Right lobe of liver (tissue), 6 donors: ENCODE measurements around the gene KRIT1. TPM values are rescaled to one million over a fixed set of nuclear protein-coding genes. Genes with fewer than 3 reads are reported as not detected.

Source experiments
- ATAC-seq, 4 donors: fragments of 200-7000 bp; cut with Tn5 transposase; one replicate each; pipeline ENCODE4 v1.9.1; 2020; ENCODE audit warnings: mild to moderate bottlenecking in 4 of 4, moderate library complexity in 4 of 4
- DNase-seq, 3 donors: peaks; one replicate each; pipeline ENCODE4 v3.0.0-alpha.2; 2020
- H3K27ac ChIP-seq, 3 donors: fragments of 200-600 bp; one replicate each; pipeline ENCODE4 v1.8.0; 2022
- H3K27me3 ChIP-seq, 2 donors: fragments of 200-600 bp; one replicate each; pipeline ENCODE4 v1.8.0; 2022
- H3K36me3 ChIP-seq, 4 donors: fragments of 200-600 bp; sonication (generic) in 1 of 4; one replicate each; pipeline versions ENCODE4 v1.5.1 to v1.8.0; 2017 to 2022; ENCODE audit warnings: control low read depth in 1 of 4
- H3K4me1 ChIP-seq, 4 donors: fragments of 200-600 bp; sonication (generic) in 1 of 4; one replicate each; pipeline versions ENCODE4 v1.5.1 to v1.8.0; 2017 to 2022; ENCODE audit warnings: control low read depth in 1 of 4
- H3K4me3 ChIP-seq, 3 donors: fragments of 200-600 bp; one replicate each; pipeline ENCODE4 v1.8.0; 2022
- H3K9me3 ChIP-seq, 4 donors: fragments of 200-600 bp; sonication (generic) in 1 of 4; one replicate each; pipeline versions ENCODE4 v1.5.1 to v1.8.0; 2017 to 2022; ENCODE audit warnings: control low read depth in 1 of 4
- POLR2A ChIP-seq: fragments of 450-650 bp; IDR thresholded peaks from one replicate; pipeline ENCODE4 v1.6.1; 2017; ENCODE audit warnings: antibody characterized with exemption, mild to moderate bottlenecking
- WGBS: methylation state at CpG from one replicate; pipeline ENCODE4 v1.1.6; 2018; ENCODE audit warnings: low coverage, low lambda C conversion rate; ENCODE audit not compliant: insufficient coverage; ENCODE audit errors: missing lambda C conversion rate; 5-methylcytosine and 5-hydroxymethylcytosine counted together
- intact Hi-C, 2 donors: fragments of 100-400 bp; cut with DNase I; formaldehyde crosslinking; loops; one replicate each; pipeline versions ENCODE4 v1.11.2 to v1.14.1; 2022
- microRNA-seq, 2 donors: library from miRNA; unstranded; fragments of <30 nt; microRNA quantifications; one replicate each; pipeline ENCODE4, GENCODE V29; 2019 to 2020
- small RNA-seq, 2 experiments: library from RNA; depleted of rRNA; stranded (forward); fragments of <200 nt; gene quantifications; one replicate each; pipeline ENCODE3, GENCODE V24; 2016
- total RNA-seq, 6 experiments: library from RNA; depleted of rRNA in 2 of 6; stranded (reverse); fragments of >200 nt in 2 of 6; fragmentation: NEBNext Ultra II Directional in 3 of 6; extraction: Animal tissue kit (Norgen Biotek cat#: 25700) in 3 of 6; gene quantifications; one replicate each; pipeline versions ENCODE4 v1.1.0 to v1.2.4, GENCODE V29; 2016 to 2023
- TF ChIP-seq, protein P1 (sequence below), 4 donors: fragments of 200-600 bp in 3 of 4; fragments of 450-650 bp in 1 of 4; IDR thresholded peaks; one replicate each; pipeline versions ENCODE4 v1.5.1 to v1.8.0; 2016 to 2022; ENCODE audit warnings: antibody characterized with exemption in 4 of 4, mild to moderate bottlenecking in 2 of 4
- donor health status: DM: no; HTN: yes; CAD: no.
- donor health status: DM: no; HTN: no; CAD: no.
- donor health status: DM: no; HTN: no; CAD: no.
- donor health status: DM: no; HTN: yes; CAD: no.
- donor health status: DM: no; HTN: yes; CAD: no.

KRIT1 gene
- total RNA-seq, 6 experiments from 2014 or later, result 15.9 to 32.3 (median 22.6) TPM

GRCh38 chr7:92156990-92157389, 88.7 kb downstream of the KRIT1 start:
- Histone ChIP-seq H3K36me3 (no peaks in the 10 kb centered on the region), H3K27ac (no peak overlapping the region), H3K4me3 (no peak overlapping the region), H3K27me3 (no peaks in the 10 kb centered on the region), H3K9me3 (no peaks in the 10 kb centered on the region), H3K4me1 (no peaks in the 10 kb centered on the region)
- ATAC-seq (no peak), DNase-seq (no peak)
- intact Hi-C loops, result no loop called here
- no peak for TF ChIP-seq POLR2A
- TF ChIP-seq, protein P1, sequence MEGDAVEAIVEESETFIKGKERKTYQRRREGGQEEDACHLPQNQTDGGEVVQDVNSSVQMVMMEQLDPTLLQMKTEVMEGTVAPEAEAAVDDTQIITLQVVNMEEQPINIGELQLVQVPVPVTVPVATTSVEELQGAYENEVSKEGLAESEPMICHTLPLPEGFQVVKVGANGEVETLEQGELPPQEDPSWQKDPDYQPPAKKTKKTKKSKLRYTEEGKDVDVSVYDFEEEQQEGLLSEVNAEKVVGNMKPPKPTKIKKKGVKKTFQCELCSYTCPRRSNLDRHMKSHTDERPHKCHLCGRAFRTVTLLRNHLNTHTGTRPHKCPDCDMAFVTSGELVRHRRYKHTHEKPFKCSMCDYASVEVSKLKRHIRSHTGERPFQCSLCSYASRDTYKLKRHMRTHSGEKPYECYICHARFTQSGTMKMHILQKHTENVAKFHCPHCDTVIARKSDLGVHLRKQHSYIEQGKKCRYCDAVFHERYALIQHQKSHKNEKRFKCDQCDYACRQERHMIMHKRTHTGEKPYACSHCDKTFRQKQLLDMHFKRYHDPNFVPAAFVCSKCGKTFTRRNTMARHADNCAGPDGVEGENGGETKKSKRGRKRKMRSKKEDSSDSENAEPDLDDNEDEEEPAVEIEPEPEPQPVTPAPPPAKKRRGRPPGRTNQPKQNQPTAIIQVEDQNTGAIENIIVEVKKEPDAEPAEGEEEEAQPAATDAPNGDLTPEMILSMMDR (IDR thresholded peaks at IDR 0.05), result no peak

- no peak overlapping the region for H3K27ac ChIP-seq
- 71% methylated on average over 1 of the region's 1 CpG for WGBS
- intact Hi-C loops, result no loop called here
- H3K27me3 ChIP-seq, result no peaks in the 10 kb centered on the region
- no peaks in the 10 kb centered on the region for H3K9me3 ChIP-seq
- ATAC-seq, result no peak
- no peaks in the 10 kb centered on the region for H3K36me3 ChIP-seq
- DNase-seq, result no peak
- H3K4me1 ChIP-seq, result no peaks in the 10 kb centered on the region
- no peak for TF ChIP-seq POLR2A
- TF ChIP-seq, protein P1 (IDR thresholded peaks at IDR 0.05), result no peak
- no peak overlapping the region for H3K4me3 ChIP-seq
Measured at GRCh38 chr7:92155108-92155739, 90.5 kb downstream of the KRIT1 start.

GRCh38 chr7:92150450-92151017, 95.2 kb downstream of the KRIT1 start:
- intact Hi-C loops, result no loop called here
- ATAC-seq, result no peak
- Histone ChIP-seq H3K4me3 (no peak overlapping the region), H3K4me1 (no peaks in the 10 kb centered on the region), H3K27ac (no peak overlapping the region), H3K36me3 (no peaks in the 10 kb centered on the region), H3K27me3 (no peaks in the 10 kb centered on the region), H3K9me3 (no peaks in the 10 kb centered on the region)
- 86% methylated on average over 1 of the region's 1 CpG for WGBS
- DNase-seq, result no peak
- TF ChIP-seq, protein P1 (IDR thresholded peaks at IDR 0.05), result no peak
- TF ChIP-seq POLR2A, result no peak

GRCh38 chr7:92149736-92150239, 95.9 kb downstream of the KRIT1 start:
- no peak for DNase-seq
- Histone ChIP-seq H3K36me3 (no peaks in the 10 kb centered on the region), H3K27ac (no peak overlapping the region), H3K9me3 (no peaks in the 10 kb centered on the region), H3K4me1 (no peaks in the 10 kb centered on the region), H3K4me3 (no peak overlapping the region), H3K27me3 (no peaks in the 10 kb centered on the region)
- intact Hi-C loops, result no loop called here
- WGBS, result 92% methylated on average over 5 of the region's 5 CpGs
- ATAC-seq, result no peak
- TF ChIP-seq, protein P1 (IDR thresholded peaks at IDR 0.05), result no peak
- no peak for TF ChIP-seq POLR2A

Small RNA genes lying within 50 kb of the gene (microRNA-seq; reads per million reads assigned to microRNA genes)
- gene MIR1285-1, result 0 reads per million in 2 donors

Small RNA genes lying within 50 kb of the gene (small RNA-seq; reads per million reads assigned to genes)
- gene MIR1285-1 (0 reads per million in 2 experiments), gene RF00019 (0 reads per million in 2 experiments)

Other genes with a start within 250 kb of the KRIT1 start
- gene CYP51A1, start 111.4 kb downstream of the KRIT1 start, total RNA-seq, result 100 to 1,000 TPM in 2 of 6 experiments, 10 to 100 TPM in 4; 35.9 to 144 (median 85.3) TPM
- gene LRRD1, start 66.8 kb downstream of the KRIT1 start, total RNA-seq, result not detected
- 10 to 100 TPM in 5 of 6 experiments, 1 to 10 TPM in 1; 9.3 to 20.8 (median 15.0) TPM for gene ANKIB1, start 60 bp upstream of the KRIT1 start, total RNA-seq
- gene GATAD1, start 201.6 kb upstream of the KRIT1 start, total RNA-seq, result 10 to 100 TPM; 11.5 to 16.8 (median 14.0) TPM
- not detected for gene ERVW-1, start 232.0 kb upstream of the KRIT1 start, total RNA-seq